ENCODE data around the gene PDZD7.

- TF ChIP-seq CTCF (conservative IDR thresholded peaks at IDR 0.05) = no peak
- TF ChIP-seq ZFX (IDR thresholded peaks at IDR 0.05) = no peak
These were observed 1.8 kb upstream of the PDZD7 start for GRCh38 chr10:101032637-101033224.
